ENCODE measurements around the gene EXOC3L4.
"Not testable (repeated sequence)": the region's sequence is repeated elsewhere in the genome, so short reads cannot be mapped to it uniquely, and the experiment has no call there.

The EXOC3L4 gene

DNA sequence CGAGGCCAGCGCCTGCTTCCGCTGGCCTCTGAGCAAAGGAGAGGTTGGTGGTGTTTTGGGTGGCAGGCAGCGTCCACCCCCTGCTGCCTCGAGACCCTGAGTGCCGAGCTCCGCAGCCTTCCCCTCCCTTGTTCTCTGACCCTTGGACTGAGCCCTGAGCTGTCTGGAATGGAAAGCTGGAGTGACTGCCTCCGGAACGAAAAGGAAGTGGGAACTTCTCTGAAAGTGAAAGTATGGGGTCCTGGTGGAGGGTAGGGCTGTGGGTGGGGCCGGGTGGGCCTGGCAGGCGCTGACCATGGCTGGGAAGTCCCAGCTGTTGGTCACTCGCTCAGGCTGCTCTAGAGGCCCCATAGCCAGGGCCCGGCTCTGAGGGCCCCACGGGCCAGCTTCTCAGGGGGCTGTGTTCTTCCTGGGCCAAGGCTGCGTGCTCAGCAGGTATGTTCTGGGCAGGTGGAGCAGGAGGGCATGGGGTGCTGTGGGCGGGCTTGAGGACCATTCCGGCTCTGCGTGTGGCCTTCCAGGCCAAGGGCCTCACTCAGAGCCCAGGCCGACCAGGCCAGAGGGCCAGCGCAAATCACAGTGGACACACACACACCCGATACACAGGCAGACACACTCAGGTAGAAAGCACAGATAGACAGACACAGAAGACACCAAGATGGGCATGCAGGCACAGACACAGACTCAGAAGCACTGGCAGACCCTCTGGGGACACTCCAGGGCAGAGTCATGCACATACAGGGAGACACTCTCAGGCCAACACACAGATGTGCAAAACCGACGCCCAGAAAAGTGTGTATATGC lies at the start of gene EXOC3L4:
Gene EXOC3L4 (plus strand): TSS at position 320 of the 804 bp plus-strand sequence. CDS start 5,495 bp downstream, outside the sequence.
- no peak for DNase-seq

DNA sequence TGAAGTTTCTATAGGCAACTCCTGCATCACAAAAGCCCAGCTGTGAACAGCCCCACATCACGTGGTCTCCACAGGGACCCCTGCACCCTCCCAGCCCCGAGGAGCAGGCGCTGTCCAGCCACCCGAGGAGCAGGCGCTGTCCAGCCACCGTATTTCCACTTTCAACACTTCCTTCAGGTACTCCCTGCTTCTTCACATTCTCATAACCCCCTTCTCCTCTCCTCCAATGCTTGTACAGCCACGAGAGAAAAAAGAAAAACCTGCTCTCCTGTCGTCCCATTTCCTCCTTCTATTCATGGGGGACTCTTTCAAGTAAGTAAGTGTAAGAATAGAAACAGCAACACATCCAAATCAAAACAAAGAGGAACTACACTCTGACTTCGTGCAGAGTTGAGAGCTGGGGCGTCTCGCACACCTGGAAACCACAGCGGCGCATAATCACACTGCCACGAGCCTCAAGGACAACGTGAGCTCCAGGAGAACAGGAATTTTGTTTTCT lies 49.1 kb upstream of the EXOC3L4 start:
- no peak for DNase-seq

DNA sequence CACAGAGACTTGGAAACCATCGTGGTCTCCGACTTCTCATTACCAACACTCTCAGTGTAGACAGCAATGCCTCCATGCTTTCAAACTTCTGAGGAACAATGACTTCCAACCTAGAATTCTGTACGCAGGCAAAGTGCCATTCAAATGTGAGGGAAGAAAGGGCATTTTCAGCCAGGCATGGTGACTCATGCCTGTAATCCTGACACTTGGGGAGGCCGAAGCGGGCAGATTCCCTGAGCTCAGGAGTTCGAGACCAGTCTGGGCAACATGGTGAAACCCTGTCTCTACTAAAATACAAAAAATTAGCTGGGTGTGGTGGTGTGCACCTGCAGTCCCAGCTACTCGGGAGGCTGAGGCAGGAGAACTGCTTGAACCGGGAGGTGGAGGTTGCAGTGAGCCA lies 47.1 kb upstream of the EXOC3L4 start:
- not testable (repeated sequence) for DNase-seq

DNA sequence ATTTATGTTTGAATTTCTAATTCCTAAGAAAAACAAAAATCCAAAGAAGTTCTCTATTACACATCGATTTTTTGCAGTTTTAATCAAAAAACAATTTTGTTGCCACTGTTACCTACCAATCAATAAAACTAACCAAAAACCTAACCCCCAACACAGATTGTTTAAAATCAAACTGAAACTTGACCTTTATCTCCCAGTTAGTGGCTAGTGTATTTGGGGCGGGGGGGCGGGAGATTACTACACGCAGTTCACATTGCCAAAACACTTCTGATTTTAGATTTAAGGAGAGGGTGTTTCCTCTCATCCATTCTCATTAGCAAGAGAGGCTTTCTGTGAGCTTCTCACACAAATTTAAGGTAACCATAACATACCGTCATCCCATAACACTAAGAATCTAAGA lies 43.6 kb upstream of the EXOC3L4 start:
- DNase-seq, result no peak

DNA sequence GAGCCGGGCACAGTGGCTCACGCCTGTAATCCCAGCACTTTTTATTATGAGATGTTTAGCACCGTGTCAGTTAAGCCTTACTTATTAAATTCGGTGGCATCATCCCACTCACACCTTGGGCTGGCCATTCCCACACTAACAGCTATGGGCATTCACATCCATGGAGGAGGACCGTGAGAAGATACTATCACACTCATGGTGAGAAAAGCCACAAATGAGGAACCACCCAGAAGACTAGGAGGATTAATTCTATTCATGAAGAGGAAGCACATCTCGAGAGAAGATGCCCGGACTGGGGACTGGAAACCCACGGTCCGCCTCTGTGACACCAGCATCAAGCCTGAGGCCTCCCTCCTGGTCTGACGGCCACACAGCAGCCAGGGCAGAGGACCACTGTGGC lies 42.1 kb upstream of the EXOC3L4 start:
- DNase-seq, result no peak

DNA sequence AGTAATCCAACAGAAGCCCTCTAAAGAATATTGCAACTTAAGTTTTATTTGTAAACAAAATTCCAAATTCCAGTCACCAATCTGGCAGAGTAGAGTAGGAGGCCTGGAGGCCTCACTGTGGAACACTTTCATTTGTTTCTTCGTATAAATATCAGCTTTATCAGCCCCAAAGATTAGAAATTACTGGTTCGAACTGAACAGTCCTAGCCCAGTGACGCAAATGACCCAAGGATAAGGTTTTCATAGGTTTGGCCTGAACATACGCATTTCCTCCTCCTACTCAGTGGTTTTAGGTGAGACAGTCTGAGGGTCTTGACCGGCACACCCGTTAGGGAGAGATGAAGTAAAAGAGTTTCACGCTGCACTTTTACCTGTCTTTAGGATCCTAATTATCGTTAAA lies 38.8 kb upstream of the EXOC3L4 start:
- DNase-seq, result no peak

DNA sequence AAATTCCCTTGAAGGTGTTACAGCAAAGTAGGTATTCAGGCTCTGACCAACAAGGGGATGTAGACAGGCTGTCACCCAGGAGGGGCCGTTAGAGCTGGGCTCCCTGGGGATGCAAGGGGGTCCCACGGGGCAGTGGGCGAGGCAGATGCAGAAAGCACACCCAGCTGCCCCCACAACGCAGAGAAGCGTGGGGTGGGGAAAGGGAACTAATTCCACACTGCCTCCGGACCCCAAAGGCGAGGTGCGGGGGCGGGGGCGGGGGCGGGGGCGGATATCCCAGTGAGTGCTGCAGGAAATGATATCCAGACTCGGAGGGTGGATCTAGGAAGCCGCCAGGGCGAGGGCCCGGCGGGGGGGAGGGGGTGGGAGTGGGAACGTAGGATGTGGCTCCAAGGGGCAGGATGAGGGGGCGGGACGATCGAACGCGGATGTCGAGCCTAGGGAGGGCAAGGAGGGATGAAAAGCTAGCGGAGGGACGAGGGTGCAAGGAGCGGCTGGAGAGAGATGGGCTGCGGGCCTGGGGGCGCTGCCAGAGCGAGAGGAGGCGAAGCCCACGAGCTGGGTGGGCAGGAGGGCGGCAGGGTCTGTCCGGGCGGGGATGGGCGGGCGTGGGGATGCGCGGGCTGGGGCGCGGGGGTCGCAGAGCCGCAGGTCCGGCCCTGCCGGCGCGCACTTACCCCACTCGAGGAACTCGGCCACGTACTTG lies 38.0 kb upstream of the EXOC3L4 start:
- DNase-seq, result no peak

DNA sequence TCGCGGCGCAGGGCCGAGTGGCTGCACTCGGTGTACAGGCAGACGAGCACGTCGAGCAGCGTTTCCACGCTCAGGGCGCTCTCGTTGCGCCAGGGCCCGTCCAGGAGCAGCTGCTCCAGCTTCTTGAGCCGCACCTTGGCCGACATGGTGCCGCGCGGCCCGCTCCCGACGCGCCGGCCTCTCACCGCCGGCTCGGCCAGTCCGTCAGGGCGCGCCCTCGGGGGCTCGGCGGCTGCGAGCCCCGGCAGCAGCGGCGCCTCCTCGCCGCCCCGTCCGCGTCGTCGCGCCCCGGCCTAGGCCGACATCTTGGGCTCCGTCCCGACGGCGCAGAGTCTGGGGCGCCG lies 37.5 kb upstream of the EXOC3L4 start:
- no peak for DNase-seq

DNA sequence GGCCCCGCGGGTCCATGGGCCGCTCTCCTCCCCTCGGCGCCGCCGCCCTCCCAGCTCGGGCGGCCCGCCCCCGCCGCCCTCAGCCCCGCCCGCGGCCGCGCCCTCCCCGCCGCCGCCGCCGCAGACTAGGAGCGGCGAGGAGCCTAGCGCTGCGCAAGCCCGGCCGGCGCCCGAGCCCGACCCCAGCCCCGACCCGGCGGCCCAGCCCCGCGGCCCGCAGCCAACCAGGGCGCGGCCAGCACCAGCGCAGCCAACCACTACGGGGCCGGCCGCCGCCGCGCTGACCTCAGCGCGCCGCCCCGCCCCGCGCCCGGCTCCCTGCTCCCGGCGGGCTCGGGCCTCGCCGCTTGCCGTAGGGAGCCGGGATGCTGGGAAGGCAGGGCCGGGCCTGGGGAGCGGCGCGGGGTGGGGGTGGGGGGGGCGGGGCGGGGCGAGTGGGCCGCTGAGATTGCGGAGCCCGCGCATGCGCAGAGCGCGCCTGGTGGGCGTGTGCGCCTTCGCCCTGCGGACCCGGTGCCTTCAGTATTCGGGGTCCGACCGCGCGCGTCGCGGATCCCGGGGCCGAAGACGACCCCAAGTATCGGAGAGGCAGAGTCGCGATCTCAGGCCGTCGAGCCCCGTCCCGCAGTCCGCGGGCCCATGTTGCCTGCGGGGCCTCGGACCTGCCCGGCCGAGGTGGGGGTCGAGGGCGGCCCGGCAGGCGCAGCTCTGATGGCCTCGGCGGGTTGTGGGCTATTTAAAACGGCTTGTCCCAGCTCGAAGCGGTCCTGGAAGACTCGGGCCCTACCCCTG lies 37.0 kb upstream of the EXOC3L4 start, which contains the start of gene CDC42BPB:
Gene CDC42BPB (minus strand): TSS at position 178 of the 792 bp plus-strand sequence. CDS start 376 bp downstream, outside the sequence.
- DNase-seq, result peak; percentile 73

DNA sequence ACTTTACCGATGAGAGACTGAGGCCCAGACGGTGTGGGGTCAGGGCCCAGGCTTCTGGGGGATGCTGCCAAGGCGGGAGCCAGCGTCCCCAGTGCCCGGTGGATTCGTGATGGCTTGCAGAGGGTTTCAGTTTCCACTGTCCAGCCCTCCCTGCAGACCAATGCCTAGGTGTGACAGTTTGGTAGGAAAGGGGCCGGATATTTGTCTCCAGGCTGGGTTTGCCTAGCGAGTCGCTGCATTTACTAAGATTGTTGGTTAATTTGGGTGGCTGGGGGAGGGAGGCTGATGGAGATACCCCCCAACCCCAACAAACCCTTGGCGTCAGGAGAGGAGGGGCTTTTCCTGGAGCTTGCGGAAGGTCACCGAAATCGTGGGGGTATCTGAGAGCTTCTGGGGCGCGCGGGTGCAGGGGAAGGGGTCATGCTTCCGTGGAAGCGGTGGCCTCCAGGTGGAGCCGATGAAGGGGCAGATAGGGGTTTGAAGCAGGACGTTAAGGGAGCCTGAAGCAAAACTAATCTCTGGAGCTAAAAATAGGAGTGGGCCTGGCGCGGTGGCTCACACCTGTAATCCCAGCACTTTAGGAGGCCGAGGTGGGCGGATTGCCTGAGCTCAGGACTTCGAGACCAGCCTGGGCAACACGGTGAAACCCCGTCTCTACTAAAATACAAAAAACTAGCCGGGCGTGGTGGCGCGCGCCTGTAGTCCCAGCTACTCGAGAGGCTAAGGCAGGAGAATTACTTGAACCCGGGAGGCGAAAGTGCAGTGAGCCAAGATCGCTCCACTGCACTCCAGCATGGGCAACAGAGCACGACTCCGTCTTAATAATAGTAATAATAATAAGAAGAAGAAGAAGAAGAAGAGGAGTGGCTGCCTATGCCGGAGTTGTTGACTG lies 36.1 kb upstream of the EXOC3L4 start:
- no peak for DNase-seq

DNA sequence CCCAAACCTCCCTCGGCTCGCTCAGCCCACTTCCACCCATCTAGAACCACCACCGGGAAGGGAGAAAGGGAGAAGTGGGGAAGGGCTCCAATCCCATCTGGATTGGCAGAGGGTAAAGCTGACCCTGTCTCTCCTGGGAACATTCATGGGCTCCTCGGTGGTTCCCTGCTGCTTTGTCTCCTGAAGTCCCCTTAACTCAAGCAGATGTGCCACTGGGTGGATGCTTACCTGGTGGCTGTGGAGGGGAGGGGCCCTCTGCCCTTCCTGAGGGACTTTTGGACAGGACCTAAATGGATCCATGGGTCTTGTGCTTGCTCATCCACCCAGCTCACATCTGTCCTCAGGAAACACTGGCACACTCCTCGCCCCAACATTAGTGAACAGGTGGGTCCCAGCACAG lies 35.0 kb upstream of the EXOC3L4 start:
- DNase-seq, result no peak

DNA sequence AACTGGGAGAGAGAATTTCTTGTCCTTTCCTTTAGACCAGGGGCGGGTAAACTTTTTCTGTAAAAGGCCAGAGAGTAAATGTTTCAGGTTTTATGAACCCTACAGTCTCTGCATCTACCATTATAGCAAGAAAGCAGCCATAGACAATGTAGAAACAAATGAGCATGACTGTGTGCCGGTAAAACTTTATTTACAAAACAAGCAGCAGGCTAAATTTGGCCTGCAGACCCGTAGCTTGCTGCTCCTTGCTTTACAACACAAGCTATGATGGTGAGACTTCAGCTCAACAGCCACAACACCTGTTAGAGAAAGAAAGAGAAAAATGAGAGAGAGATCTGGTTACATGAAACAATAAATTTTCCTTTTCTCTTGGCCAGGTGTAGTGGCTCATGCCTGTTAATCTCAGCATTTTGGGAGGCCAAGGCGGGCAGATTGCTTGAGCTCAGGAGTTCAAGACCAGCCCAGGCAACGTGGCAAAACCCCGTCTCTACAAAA lies 33.0 kb upstream of the EXOC3L4 start:
- no peak for DNase-seq

DNA sequence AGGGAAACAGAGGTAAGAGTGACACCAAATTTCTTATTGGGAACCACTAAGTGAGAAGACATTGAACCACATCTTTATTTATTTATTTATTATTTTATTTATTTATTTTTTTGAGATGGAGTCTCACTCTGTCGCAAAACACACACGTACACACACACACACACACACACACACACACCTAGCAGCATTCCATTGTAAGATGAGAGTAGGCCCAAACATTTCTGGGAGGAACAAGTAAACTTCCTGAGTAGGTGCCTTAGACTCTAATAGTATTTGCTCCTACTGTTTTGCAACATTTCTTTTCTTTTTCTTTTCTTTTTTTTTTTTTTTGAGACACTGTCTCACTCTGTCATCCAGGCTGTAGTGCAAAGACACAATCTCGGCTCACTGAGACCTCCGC lies 30.1 kb upstream of the EXOC3L4 start:
- DNase-seq, result no peak

DNA sequence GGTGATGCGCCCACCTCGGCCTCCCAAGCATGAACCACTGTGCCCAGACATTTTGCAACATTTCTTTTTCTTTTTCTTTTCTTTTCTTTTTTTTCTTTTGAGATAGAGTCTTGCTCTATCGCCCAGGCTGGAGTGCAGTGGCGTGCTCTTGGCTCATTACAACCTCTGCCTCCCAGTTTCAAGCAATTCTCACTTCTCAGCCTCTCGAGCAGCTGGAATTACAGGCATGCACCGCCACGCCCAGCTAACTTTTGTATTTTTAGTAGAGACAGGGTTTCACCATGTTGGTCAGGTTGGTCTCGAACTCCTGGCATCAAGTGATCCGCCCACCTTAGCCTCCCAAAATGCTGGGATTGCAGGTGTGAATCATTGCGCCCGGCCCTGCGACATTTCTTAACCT lies 29.5 kb upstream of the EXOC3L4 start:
- DNase-seq, result no peak

DNA sequence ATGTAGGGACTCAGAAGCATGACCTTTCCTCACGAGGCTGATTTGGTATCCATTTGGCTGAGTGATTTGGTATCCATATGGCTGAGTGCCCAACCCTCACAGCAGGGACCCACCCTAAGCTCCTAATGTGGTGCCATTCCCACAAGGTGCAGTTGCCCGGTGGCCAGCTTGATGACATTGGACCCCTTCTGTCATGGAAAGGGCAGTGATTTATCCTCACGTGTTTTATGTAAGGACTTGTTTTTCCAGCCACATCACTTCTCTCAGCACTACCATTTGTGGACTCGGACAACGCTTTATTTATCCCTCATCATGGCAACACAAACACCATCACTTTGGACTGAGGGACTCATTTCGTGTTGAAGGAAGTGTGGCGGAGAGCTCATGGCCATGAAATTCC lies 28.7 kb upstream of the EXOC3L4 start:
- no peak for DNase-seq

DNA sequence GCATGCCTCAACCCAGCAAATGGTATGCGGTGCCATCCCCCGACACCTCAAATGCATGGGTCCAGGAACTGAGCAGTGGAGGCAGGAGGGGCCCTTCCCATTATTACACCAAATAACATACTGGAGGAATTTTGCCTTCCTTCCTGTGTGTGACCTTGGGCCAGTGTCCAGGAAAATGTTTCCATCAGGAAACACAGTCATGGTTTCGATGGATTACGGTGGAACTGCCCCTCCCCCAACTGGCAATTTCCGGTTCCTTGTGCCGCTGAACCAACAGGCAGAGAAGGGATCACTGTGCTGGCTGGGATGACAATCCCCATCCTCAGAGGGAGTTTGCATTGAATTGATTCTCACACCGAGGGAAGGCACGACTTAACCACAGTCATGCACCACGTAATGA lies 28.1 kb upstream of the EXOC3L4 start:
- DNase-seq, result no peak

DNA sequence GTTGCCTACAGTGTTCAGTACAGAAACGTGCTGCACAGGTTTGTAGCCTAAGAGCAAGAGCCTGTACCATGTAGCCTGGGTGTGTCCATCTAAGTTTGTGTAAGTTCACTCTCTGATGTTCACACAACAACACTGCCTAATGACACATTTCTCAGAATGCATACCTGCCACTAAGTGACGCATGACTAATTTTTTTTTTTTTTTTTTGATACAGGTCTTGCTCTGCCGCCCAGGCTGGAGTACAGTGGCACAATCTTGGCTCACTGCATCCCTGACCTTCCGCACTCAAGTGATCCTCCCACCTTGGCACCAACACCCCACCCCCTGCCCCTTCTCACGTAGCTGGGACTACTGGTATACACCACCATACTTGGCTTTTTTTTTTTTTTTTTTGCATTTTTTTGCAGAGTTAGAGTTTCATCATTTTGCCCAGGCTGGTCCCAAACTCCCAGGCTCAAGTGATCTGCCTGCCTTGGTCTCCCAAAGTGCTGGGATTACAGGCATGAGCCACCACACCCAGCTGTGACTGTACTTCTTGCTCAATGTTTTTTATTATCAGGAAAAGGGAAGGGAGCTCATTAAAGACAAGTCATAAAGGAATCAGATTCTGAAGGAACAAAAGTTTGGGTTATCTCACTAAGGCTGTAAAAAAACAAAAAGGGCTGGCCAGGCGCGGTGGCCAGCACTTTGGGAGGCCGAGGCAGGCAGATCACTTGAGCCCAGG lies 27.1 kb upstream of the EXOC3L4 start:
- no peak for DNase-seq

DNA sequence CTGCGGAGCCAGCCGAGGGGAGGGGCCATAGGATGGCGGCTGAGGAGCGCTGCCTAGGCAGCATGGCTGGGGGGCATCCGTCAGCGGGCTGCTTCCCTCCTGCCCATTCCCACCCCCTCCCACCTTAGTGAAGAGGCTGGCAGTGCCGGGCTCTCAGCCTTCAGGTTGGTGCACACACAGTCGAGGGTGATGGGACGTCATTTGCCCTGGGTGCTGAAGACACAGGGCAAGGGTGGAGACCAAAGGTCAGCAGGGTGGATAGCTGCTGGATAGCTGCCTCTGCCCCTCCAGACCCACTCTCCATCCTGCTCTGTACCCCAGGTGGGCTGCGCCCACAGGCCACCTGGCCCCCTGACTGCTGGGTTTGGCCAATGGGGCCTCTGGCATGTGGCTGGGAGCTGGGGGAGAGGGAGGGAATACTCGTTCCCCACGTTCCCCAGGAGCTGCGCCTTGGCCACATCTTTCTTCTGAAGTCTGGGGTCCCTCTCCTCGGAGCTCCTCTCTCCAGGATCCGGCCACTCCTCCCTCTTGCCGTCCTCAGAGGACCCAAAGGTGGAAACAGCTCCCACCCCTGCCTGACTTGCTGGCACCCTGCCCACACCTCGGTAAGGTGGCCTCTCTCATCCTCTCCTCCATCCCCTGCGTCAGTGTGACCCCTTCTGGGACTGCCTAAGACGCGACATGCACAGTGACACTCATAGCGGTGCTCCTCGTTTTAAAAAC lies 26.0 kb upstream of the EXOC3L4 start:
- DNase-seq, result no peak

DNA sequence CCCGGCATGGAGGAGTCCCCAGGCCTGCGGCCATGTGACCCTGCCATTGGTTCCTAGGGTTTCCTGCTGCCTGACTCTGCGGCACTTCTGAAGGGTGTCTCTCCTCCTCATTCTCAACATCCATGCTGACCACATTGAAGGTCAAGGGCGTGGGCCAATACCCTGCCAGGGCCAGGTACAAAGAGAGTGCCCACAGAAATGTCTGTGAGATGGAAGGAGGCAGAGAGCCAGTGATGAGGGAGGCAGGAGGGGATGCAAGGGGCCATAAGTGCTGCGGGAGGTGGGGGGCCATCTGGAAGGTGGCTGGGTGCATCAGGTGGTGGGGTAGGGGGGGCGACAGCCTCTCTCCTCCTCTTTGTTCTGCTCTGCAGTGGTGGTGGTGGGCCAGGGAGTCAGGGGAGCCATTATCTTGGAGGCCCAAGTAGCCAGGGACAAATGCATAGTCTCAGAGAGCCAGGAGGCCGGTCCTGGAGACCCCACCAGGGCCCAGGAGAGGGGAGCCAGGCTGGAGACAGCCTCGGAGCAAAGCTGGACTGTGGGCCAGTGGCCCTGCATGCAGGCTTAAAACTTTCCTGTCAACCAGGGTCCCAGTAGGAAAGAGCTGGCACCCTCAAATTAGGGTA lies 24.2 kb upstream of the EXOC3L4 start:
- no peak for DNase-seq

DNA sequence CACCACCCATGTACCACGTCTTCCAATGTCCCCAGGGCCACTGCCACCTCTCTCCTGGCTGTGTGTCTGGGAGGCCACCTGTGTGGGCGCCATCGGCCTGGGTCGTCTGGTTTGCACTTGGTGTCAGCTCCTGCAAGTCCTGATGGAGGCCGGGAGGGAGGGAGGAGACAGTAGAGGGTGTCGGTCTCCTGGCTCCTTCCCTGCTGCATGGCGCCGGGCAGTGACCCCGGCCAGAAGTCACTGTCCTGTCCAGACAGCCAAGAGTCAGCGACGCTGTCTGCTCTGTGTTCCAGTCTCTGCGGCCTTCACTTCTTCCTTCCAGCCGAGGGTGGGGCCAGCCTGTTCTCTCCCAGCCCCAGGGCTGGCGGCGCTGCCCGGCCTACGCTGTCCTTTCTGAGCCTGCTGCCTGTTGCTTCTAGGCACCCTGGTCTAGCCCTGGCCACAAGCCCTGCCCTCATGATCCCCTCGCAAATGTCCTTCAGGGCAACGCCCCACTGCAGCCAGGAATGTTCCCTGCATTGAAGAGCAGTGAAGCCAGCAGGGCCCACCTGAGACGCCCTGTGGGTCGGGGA lies 23.5 kb upstream of the EXOC3L4 start:
- no peak for DNase-seq
